ENCODE data around the gene KRT10.

KRT10 gene

GRCh38 chr17:40822132-40822812 is at the start of gene KRT10:
TSS of gene KRT10 (minus strand) at chr17:40822614. CDS start at chr17:40822585, 29 bp downstream.
- H3K36me3 ChIP-seq (ENCODE audit: insufficient read depth, low read length), result peaks cover 3% of the 10 kb centered on the region
- H3K4me3 ChIP-seq (ENCODE audit: low read depth in 1 of 2, low read length in 2 of 2), result no peak within 1 kb of the TSS
- TF ChIP-seq EZH2 (IDR thresholded peaks at IDR 0.05; ENCODE audit: borderline replicate concordance, low read depth, low read length, severe bottlenecking) (no peak), CTCF (IDR thresholded peaks at IDR 0.05; ENCODE audit: borderline replicate concordance, extremely low read depth, low read length, poor library complexity, severe bottlenecking) (no peak)
- no peak within 1 kb of the TSS for H3K27ac ChIP-seq (ENCODE audit: low read length)
- H3K4me1 ChIP-seq (ENCODE audit: insufficient read depth, low read length), result peaks cover 24% of the 10 kb centered on the region
- H4K20me1 ChIP-seq (ENCODE audit: insufficient read depth, low read length), result no peaks in the 10 kb centered on the region
- DNase-seq, result no peak
- H3K9ac ChIP-seq (ENCODE audit: low read depth, low read length), result no peak within 1 kb of the TSS
- no peak within 1 kb of the TSS for H3K4me2 ChIP-seq (ENCODE audit: insufficient read depth, low read length)
- H3K79me2 ChIP-seq (ENCODE audit: insufficient read depth, low read length), result peaks cover 18% of the 10 kb centered on the region
- no peaks in the 10 kb centered on the region for H3K9me3 ChIP-seq (ENCODE audit: insufficient read depth, low read length, severe bottlenecking)
- H3K27me3 ChIP-seq (ENCODE audit: insufficient read depth, low read length, poor library complexity), result no peaks in the 10 kb centered on the region
- no peak within 1 kb of the TSS for H2AFZ ChIP-seq (ENCODE audit: low read depth, low read length)
- no peak for ATAC-seq (ENCODE audit: insufficient read depth, low read depth)

DNA sequence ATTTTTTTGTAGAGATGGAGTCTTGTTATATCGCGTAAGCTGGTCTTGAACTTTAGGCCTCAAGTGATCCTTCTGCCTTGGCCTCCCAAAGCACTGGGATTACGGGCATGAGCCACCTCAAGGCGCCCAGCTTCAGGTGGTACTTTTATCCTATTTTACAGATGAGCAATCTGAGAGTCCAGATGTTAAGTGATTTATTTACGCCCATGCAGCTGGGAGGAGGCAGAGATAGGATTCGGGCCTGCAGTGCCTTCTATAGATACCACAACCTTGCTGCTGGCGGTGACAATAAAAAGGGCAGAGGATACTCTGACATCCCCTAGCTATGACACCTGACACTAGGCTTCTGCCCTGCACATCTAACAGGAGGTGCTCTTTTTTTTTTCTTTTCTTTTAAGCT is 48.9 kb upstream of the KRT10 start:
- Histone ChIP-seq H3K4me2 (ENCODE audit: insufficient read depth, low read length) (no peak overlapping the region), H4K20me1 (ENCODE audit: insufficient read depth, low read length) (no peaks in the 10 kb centered on the region), H3K4me1 (ENCODE audit: insufficient read depth, low read length) (no peaks in the 10 kb centered on the region), H3K9ac (ENCODE audit: low read depth, low read length) (no peak overlapping the region), H3K36me3 (ENCODE audit: insufficient read depth, low read length) (no peaks in the 10 kb centered on the region), H3K9me3 (ENCODE audit: insufficient read depth, low read length, severe bottlenecking) (no peaks in the 10 kb centered on the region), H3K4me3 (ENCODE audit: low read depth in 1 of 2, low read length in 2 of 2) (no peak overlapping the region), H3K79me2 (ENCODE audit: insufficient read depth, low read length) (no peaks in the 10 kb centered on the region), H3K27me3 (ENCODE audit: insufficient read depth, low read length, poor library complexity) (peaks cover 19% of the 10 kb centered on the region), H3K27ac (ENCODE audit: low read length) (no peak overlapping the region), H2AFZ (ENCODE audit: low read depth, low read length) (no peak overlapping the region)
- DNase-seq (no peak), ATAC-seq (ENCODE audit: insufficient read depth, low read depth) (no peak)
- TF ChIP-seq CTCF (IDR thresholded peaks at IDR 0.05; ENCODE audit: borderline replicate concordance, extremely low read depth, low read length, poor library complexity, severe bottlenecking), result no peak

DNA sequence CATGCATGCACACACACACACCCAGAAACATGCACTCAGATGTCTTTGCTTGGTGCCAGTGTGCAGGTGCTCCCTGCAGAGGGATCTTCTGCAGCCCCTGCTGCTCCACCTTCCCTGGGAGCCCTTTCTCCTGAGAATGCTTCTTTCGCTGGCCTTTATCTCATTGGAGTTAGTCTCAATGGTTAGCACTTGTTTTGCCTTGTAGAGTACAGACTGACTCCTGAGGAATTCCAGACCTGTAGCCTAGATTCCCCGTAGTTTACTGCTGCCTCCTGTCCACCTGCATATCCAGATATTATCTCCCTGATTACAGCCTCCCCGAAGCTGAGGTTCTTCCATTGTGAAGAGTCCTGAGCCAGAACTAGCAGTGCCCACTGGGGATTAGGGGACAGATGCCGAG is 47.7 kb upstream of the KRT10 start:
- Histone ChIP-seq H3K9me3 (ENCODE audit: insufficient read depth, low read length, severe bottlenecking) (no peaks in the 10 kb centered on the region), H3K9ac (ENCODE audit: low read depth, low read length) (no peak overlapping the region), H3K4me2 (ENCODE audit: insufficient read depth, low read length) (no peak overlapping the region), H2AFZ (ENCODE audit: low read depth, low read length) (no peak overlapping the region), H3K79me2 (ENCODE audit: insufficient read depth, low read length) (no peaks in the 10 kb centered on the region), H3K27me3 (ENCODE audit: insufficient read depth, low read length, poor library complexity) (peaks cover 13% of the 10 kb centered on the region), H3K4me1 (ENCODE audit: insufficient read depth, low read length) (no peaks in the 10 kb centered on the region), H3K36me3 (ENCODE audit: insufficient read depth, low read length) (no peaks in the 10 kb centered on the region), H3K4me3 (ENCODE audit: low read depth in 1 of 2, low read length in 2 of 2) (no peak overlapping the region), H4K20me1 (ENCODE audit: insufficient read depth, low read length) (no peaks in the 10 kb centered on the region), H3K27ac (ENCODE audit: low read length) (no peak overlapping the region)
- ATAC-seq (ENCODE audit: insufficient read depth, low read depth) (no peak), DNase-seq (no peak)
- TF ChIP-seq EZH2 (IDR thresholded peaks at IDR 0.05; ENCODE audit: borderline replicate concordance, low read depth, low read length, severe bottlenecking), result no peak
- TF ChIP-seq CTCF (IDR thresholded peaks at IDR 0.05; ENCODE audit: borderline replicate concordance, extremely low read depth, low read length, poor library complexity, severe bottlenecking), result no peak

Data from DND-41 (cell line).